Right ventricle myocardium superior (tissue), 1 donor: ENCODE measurements around the gene HLA-DQB2. TPM values are rescaled to one million over a fixed set of nuclear protein-coding genes. Genes with fewer than 3 reads are reported as not detected.
"Not testable (repeated sequence)": the region's sequence is repeated elsewhere in the genome, so short reads cannot be mapped to it uniquely, and the experiment has no call there.

Experiments used
- ATAC-seq: fragments of 200-7000 bp; cut with Tn5 transposase; one replicate; pipeline ENCODE4 v1.9.1; 2020; ENCODE audit warnings: mild to moderate bottlenecking; ENCODE audit not compliant: poor library complexity
- DNase-seq: peaks from one replicate; pipeline ENCODE4 v3.0.0-alpha.2; 2020
- intact Hi-C: fragments of 100-400 bp; cut with DNase I; formaldehyde crosslinking; loops from one replicate; pipeline ENCODE4 v1.11.2; 2022
- long read RNA-seq: library from polyadenylated mRNA; unstranded; transcript quantifications from one replicate; pipeline ENCODE4 v2.0.0, GENCODE V29; 2021
- total RNA-seq: library from RNA; stranded (reverse); fragmentation: NEBNext Ultra II Directional; extraction: Animal tissue kit (Norgen Biotek cat#: 25700); gene quantifications from one replicate; pipeline ENCODE4 v1.2.1, GENCODE V29; 2021
- donor health status: DM: no; HTN: yes; CAD: no; lungs with severe emphysema.

The HLA-DQB2 gene
- 1.7 TPM for total RNA-seq
- long read RNA-seq = 0 reads

- ATAC-seq (no peak), DNase-seq (no peak)
- intact Hi-C loops = no loop called here
Observed at GRCh38 chr6:32763421-32763820, at the start of gene HLA-DQB2. TSS of gene HLA-DQB2 (minus strand) at chr6:32763532. CDS start at chr6:32763470, 62 bp downstream.

DNA sequence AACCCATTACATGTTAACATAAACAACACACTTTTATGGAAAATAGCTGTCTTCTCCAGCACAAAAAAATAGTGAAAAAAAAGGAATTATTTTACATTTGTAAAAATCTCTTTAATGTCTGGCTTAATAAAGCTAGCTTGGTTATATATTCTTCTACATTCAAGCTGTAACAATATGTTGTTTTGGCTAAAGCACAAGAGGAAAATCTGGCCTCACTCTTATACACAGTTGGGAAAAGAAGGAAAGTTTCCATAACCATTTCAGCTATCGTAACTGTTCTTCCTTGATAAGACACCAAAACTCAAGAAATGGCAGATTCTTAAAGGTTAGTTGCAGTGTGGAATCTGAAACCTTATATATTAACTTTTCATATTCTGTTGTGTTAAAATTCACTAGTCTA lies 45.8 kb upstream of the HLA-DQB2 start:
- intact Hi-C loops = no loop called here
- DNase-seq (no peak), ATAC-seq (no peak)

DNA sequence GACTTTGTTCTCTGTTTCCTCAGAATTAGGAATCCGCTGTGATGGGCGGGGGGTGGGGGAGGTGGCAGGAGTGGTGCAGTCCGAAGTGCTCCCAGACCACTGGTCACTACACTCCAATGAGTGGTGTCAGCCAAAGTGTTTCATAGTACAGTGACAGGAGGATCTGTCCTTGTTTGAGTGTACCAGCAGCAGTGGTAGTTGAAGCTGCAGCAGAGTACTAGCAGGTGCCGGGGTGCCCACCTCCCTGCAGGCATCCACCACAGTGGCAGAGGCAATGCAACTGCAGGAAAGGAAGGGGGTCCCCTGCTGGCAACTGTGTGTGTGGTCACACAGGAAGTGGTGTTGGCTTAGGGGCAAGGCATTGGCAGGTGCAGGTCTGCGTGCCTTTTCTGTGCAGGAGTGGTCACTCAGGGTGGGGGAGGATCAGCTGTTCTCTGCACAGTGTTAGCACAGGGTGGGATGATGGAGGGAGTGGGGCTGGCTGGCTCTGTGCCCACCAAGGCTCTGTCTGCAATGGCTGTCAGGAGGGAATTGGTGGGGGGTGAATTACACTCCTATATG lies 43.8 kb upstream of the HLA-DQB2 start:
- DNase-seq (no peak), ATAC-seq (no peak)
- intact Hi-C loops = no loop called here

DNA sequence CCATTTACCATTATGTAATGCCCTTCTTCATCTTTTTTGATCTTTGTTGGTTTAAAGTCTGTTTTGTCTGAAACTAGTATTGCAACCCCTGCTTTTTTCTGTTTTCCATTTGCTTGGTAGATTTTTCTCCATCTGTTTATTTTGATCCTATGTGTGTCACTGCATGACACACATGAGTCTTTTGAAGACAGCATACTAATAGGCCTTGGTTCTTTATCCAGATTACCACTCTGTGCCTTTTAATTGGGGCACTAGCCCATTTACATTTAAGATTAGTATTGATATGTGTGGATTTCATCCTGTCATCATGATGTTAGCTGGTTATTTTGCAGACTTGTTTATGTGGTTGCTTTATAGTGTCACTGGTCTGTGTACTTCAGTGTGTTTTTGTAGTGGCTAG lies 42.1 kb upstream of the HLA-DQB2 start:
- intact Hi-C loops, DNase-seq, ATAC-seq: not testable (repeated sequence)

GRCh38 chr6:32803416-32803815 lies 40.1 kb upstream of the HLA-DQB2 start:
- DNase-seq (no peak), ATAC-seq (no peak)
- intact Hi-C loops = no loop called here

GRCh38 chr6:32799740-32800139 lies 36.4 kb upstream of the HLA-DQB2 start:
- ATAC-seq = no peak
- intact Hi-C loops = loop anchor here (10.0 kb wide), 1 partner anchor 95 kb away; no protein-coding TSS in a partner anchor
- no peak for DNase-seq

- ATAC-seq = no peak
- no peak for DNase-seq
- intact Hi-C loops = loop anchor here (10.0 kb wide), 1 partner anchor 94 kb away; no protein-coding TSS in a partner anchor
Observed at GRCh38 chr6:32799168-32799567, 35.8 kb upstream of the HLA-DQB2 start.

DNA sequence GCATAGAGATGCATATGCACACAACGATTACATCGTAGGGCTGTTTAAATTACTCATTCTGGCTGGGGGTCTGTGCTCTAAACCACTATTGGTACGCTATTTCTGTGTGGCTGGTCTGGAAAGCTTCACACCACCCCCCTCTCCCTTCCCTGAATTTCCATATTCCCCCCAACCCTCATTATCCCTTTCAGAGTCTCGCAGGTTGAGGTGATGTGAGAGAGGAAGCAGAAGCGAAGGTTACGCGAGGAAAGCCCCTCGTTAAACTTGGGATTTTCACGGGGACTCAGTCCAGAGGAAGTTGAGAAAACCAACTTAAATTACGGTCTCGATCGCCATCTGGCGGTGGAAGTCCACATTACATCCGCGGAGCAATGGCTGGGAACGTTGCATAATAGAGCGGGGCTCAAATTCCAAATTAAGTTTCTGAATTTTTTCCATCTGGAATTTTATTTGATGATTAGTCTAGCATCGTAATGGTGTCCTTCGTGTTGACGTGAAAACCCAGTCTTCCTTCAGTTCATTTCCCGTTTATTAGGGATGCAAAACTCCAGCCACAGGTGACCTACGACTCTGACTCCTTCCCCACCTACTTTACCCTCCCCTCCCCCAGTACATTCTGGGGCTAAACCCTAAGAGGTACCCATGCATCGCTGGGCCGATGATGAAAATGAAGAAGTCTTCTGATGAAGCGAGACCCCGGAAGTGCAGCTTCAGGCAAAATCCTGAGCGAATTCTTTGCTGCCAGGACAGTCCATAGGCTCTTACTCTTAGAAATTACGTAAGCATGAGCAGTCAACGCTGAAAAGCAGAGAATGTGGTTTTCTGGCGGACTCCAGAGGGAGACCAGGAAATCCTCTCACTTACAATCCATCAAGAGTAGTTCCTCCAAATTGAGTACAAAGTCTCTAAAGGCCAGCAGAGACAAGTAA lies 33.8 kb upstream of the HLA-DQB2 start:
- peak; percentile 84 for DNase-seq
- intact Hi-C loops = loop anchor here (2.0 to 10.0 kb wide), 2 partner anchors 92 to 382 kb away; no protein-coding TSS in a partner anchor
- peak; percentile 78 for ATAC-seq

- peak; percentile 18 for ATAC-seq
- DNase-seq = no peak
- intact Hi-C loops = loop anchor here (10.0 kb wide), 1 partner anchor 90 kb away; no protein-coding TSS in a partner anchor
Observed at GRCh38 chr6:32794510-32794909, 31.2 kb upstream of the HLA-DQB2 start.

DNA sequence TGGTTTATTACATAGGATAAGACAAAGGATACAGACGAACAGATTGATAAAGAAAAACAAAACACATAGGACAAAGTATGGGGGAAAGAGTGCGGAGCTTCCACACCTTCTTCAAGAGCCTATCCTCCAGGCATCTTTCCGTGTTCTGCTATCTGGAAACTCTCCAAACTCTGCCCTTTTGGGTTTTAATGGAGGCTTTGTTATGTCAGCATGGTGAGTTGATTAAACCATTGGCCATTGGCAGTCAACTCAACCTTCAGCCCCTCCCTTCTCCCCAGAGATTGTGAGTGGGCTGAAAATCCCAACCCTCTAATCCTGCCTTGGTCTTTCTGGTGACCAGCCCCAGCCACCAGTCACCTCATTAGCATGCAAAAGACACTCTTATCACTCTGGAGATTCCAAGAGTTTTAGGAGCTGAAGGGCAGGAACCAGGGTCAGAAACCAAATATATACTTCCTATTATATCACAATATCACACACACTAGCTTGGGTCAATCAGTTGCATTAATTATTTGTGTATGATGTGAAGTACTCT lies 29.6 kb upstream of the HLA-DQB2 start:
- no peak for ATAC-seq
- intact Hi-C loops = loop anchor here (10.0 kb wide), 1 partner anchor 88 kb away; no protein-coding TSS in a partner anchor
- no peak for DNase-seq

DNA sequence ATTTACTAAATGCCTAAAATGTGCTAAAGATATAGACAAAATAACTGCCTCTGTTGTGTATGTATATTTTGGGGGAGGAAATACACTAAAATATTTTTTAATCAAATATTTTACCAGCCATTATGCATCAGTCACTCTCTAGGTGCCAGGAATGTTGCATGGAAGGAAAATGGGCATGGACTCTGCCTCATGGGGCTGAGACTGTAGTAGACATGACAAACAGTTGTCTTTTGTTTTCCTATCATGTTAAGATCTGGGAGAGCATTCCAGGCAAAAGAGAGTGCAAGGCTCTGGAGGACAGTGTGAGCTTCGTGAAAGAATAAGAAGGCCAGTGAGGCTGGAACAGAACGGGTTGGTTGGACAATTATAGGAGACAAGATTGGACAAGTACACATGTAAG lies 27.0 kb upstream of the HLA-DQB2 start:
- ATAC-seq (no peak), DNase-seq (no peak)
- intact Hi-C loops = loop anchor here (10.0 kb wide), 1 partner anchor 86 kb away; no protein-coding TSS in a partner anchor

- DNase-seq (no peak), ATAC-seq (peak; percentile 85)
- intact Hi-C loops = no loop called here
Observed at GRCh38 chr6:32785781-32786533, 22.6 kb upstream of the HLA-DQB2 start.

DNA sequence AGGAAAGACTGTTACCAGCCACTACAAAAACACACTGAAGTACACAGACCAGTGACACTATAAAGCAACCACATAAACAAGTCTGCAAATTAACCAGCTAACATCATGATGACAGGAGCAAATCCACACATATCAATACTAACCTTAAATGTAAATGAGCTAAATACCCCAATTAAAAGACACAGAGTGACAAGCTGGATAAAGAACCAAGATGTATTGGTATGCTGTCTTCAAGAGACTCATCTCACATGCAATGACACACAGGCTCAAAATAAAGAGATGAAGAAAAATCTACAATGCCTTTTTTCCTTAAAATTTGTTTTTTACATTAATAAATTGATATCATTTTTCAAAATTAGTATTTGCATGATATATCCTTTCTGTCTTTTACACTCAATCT lies 19.6 kb upstream of the HLA-DQB2 start:
- DNase-seq, ATAC-seq, intact Hi-C loops: not testable (repeated sequence)

- intact Hi-C loops = no loop called here
Observed at GRCh38 chr6:32779036-32779435, 15.7 kb upstream of the HLA-DQB2 start.

GRCh38 chr6:32775071-32775470 lies 11.7 kb upstream of the HLA-DQB2 start:
- ATAC-seq (no peak), DNase-seq (no peak)
- intact Hi-C loops = no loop called here

More at GRCh38 chr6:32779036-32779435, 15.7 kb upstream of the HLA-DQB2 start:
- DNase-seq = no peak
- ATAC-seq = no peak

- ATAC-seq = no peak
- intact Hi-C loops = no loop called here
- DNase-seq = no peak
Observed at GRCh38 chr6:32774426-32774825, 11.1 kb upstream of the HLA-DQB2 start.

DNA sequence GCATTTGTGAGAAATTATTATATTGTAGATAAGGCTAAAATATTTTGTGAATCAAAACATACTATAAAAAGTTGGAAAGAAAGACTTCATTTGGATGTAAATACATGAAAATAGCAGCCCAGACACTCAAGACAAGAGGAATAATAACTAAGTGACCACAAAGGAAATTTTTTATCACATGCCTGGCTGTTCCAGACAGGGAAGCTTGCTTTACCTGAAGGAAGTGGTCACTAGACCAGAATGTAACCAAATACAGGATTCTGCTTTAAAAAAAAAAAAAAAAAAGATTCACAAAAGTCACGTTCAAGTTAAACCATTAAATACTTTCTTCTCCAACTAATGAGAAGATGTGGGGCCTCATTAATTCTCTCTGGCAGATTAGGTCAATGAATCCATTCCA lies 9.3 kb upstream of the HLA-DQB2 start:
- intact Hi-C loops = no loop called here
- ATAC-seq (no peak), DNase-seq (no peak)

DNA sequence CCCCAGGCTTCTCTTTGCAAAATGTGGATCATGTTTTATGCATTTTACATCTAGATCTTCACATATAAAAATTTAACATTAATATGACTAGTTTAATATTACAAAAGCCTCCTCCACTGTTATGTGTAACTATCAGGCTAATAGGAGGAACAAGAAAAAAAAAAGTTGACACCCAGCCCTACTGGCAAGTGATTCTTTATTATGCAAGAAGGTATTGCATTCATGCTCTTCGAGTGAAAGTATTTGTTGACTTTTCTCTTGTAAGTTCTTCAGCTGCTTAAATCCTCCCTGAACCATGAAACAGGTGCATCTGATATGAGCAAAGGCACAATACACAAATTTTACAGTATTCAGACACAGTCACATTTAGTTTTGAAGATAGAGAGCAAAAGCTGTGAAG lies 716 bp upstream of the HLA-DQB2 start:
- intact Hi-C loops = no loop called here
- no peak for DNase-seq
- no peak for ATAC-seq

GRCh38 chr6:32761548-32761947 lies 1.8 kb downstream of the HLA-DQB2 start:
- ATAC-seq (no peak), DNase-seq (no peak)
- intact Hi-C loops = loop anchor here (2.0 kb wide), 1 partner anchor 97 kb away; no protein-coding TSS in a partner anchor
